ENCODE measurements around the gene KRTAP9-8.
"Not testable (repeated sequence)": the region's sequence is repeated elsewhere in the genome, so short reads cannot be mapped to it uniquely, and the experiment has no call there.

Gene KRTAP9-8, protein sequence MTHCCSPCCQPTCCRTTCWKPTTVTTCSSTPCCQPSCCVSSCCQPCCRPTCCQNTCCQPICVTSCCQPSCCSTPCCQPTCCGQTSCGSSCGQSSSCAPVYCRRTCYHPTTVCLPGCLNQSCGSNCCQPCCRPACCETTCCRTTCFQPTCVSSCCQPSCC

DNA sequence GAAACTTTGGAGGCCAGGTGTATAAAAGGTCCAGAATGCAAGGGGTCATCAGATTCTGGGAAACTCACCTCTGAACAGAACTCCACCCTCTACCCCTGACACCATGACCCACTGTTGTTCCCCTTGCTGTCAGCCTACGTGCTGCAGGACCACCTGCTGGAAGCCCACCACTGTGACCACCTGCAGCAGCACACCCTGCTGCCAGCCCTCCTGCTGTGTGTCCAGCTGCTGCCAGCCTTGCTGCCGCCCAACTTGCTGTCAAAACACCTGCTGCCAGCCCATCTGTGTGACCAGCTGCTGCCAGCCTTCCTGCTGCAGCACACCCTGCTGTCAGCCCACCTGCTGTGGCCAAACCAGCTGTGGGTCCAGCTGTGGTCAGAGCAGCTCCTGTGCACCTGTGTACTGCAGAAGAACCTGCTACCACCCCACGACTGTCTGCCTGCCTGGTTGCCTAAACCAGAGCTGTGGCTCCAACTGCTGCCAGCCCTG lies at the start of gene KRTAP9-8:
Gene KRTAP9-8 (plus strand): TSS at position 51 of the 489 bp plus-strand sequence. CDS start 53 bp downstream, at position 104.
- H3K9me3 ChIP-seq; H3K4me1 ChIP-seq; intact Hi-C loops (cut with DNase I; ENCODE audit: low total_unique reads); H3K4me3 ChIP-seq; DNase-seq; H3K36me3 ChIP-seq; H3K27me3 ChIP-seq; H3K27ac ChIP-seq: not testable (repeated sequence)

DNA sequence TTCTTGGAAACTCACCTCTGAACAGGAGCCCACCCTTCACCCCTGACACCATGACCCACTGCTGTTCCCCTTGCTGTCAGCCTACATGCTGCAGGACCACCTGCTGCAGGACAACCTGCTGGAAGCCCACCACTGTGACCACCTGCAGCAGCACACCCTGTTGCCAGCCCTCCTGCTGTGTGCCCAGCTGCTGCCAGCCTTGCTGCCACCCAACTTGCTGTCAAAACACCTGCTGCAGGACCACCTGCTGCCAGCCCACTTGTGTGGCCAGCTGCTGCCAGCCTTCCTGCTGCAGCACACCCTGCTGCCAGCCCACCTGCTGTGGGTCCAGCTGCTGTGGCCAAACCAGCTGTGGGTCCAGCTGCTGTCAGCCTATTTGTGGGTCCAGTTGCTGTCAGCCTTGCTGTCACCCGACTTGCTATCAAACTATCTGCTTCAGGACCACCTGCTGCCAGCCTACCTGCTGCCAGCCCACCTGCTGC lies 47.9 kb upstream of the KRTAP9-8 start, which contains the start of gene KRTAP9-1:
Gene KRTAP9-1 (plus strand): TSS at position 51 of the 482 bp plus-strand sequence. CDS start 0 bp downstream, at position 51.
- intact Hi-C loops (cut with DNase I; ENCODE audit: low total_unique reads); H3K36me3 ChIP-seq; H3K27ac ChIP-seq; H3K4me3 ChIP-seq; H3K9me3 ChIP-seq; DNase-seq; H3K4me1 ChIP-seq: not testable (repeated sequence)
- H3K27me3 ChIP-seq: peaks cover 0 to 17% of the 10 kb centered on the region in 2 donors

DNA sequence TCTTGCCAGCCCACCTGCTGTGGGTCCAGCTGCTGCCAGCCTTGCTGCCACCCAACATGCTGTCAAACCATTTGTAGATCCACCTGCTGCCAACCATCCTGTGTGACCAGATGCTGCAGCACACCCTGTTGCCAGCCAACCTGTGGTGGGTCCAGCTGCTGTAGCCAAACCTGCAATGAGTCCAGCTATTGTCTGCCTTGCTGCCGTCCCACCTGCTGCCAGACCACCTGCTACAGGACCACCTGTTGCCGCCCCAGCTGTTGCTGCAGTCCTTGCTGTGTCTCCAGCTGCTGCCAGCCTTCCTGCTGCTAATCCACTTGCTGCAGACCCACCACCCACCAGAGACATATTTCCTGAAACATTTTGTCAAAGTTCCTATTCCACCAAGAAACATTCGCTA lies 47.5 kb upstream of the KRTAP9-8 start:
- H3K27ac ChIP-seq: no peak overlapping the region
- no peak for DNase-seq
- no peak overlapping the region for H3K4me3 ChIP-seq
- intact Hi-C loops (cut with DNase I; ENCODE audit: low total_unique reads): no loop called here
- TF ChIP-seq, protein P1, sequence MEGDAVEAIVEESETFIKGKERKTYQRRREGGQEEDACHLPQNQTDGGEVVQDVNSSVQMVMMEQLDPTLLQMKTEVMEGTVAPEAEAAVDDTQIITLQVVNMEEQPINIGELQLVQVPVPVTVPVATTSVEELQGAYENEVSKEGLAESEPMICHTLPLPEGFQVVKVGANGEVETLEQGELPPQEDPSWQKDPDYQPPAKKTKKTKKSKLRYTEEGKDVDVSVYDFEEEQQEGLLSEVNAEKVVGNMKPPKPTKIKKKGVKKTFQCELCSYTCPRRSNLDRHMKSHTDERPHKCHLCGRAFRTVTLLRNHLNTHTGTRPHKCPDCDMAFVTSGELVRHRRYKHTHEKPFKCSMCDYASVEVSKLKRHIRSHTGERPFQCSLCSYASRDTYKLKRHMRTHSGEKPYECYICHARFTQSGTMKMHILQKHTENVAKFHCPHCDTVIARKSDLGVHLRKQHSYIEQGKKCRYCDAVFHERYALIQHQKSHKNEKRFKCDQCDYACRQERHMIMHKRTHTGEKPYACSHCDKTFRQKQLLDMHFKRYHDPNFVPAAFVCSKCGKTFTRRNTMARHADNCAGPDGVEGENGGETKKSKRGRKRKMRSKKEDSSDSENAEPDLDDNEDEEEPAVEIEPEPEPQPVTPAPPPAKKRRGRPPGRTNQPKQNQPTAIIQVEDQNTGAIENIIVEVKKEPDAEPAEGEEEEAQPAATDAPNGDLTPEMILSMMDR (IDR thresholded peaks at IDR 0.05): no peak
- H3K4me1 ChIP-seq: no peaks in the 10 kb centered on the region
- peaks cover 0 to 17% of the 10 kb centered on the region in 2 donors for H3K27me3 ChIP-seq
- H3K36me3 ChIP-seq: no peaks in the 10 kb centered on the region
- H3K9me3 ChIP-seq: no peaks in the 10 kb centered on the region

DNA sequence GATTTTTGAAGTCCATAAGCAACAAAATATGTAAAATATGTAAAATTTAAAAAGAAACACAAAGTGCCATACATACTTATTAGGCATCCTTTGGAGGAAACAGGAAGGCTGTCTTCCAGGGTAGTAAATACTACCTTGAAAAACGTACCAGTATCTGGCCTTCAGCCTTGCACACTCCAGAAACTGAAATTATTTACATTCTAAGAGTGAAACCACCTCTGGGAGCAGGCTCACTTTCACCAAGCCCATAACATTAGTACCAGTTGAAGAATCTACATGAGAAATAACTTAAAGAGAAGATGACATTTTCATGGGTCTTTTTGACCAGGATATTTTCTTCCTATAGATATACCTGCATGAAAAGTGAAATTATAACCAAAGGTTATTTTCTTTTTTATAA lies 41.7 kb upstream of the KRTAP9-8 start:
- no peak for DNase-seq
- Histone ChIP-seq H3K36me3 (no peaks in the 10 kb centered on the region), H3K4me3 (no peak overlapping the region), H3K27ac (no peak overlapping the region), H3K4me1 (no peaks in the 10 kb centered on the region), H3K27me3 (no peaks in the 10 kb centered on the region), H3K9me3 (no peaks in the 10 kb centered on the region)
- intact Hi-C loops (cut with DNase I; ENCODE audit: low total_unique reads): no loop called here
- TF ChIP-seq, protein P1 (IDR thresholded peaks at IDR 0.05): no peak

DNA sequence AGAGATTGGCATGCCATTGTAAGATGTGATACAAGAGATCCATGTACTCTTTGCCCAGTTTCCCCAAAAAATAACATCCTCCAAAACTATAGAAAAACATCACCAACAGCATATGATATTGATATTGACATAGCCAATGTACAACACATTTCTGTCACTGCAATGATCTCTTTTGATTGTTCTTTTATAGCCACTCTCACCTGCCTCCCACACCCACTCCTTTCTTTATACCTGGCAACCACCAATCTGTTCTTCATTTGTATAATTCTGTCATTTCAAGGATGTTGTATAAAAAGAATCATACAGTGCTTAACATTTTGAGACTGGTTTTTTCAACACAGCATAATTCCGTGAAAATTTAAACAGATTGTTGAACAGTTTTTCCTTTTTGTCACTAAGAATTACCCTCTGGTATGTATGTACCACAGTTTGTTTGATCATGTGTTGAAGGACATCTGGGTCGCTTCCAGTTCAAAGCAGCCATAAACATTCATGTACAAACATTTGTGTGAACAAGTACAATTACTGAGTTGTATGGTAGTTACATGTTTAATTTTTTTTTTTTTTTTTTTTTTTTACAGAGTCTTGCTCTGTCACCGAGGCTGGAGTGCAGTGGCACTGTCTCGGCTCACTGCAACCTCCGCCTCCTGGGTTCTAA lies 38.2 kb upstream of the KRTAP9-8 start:
- Histone ChIP-seq H3K9me3 (no peaks in the 10 kb centered on the region), H3K4me1 (no peaks in the 10 kb centered on the region), H3K27me3 (no peaks in the 10 kb centered on the region), H3K36me3 (no peaks in the 10 kb centered on the region), H3K4me3 (no peak overlapping the region), H3K27ac (no peak overlapping the region)
- TF ChIP-seq, protein P1 (IDR thresholded peaks at IDR 0.05): no peak
- intact Hi-C loops (cut with DNase I; ENCODE audit: low total_unique reads): no loop called here
- DNase-seq: no peak

DNA sequence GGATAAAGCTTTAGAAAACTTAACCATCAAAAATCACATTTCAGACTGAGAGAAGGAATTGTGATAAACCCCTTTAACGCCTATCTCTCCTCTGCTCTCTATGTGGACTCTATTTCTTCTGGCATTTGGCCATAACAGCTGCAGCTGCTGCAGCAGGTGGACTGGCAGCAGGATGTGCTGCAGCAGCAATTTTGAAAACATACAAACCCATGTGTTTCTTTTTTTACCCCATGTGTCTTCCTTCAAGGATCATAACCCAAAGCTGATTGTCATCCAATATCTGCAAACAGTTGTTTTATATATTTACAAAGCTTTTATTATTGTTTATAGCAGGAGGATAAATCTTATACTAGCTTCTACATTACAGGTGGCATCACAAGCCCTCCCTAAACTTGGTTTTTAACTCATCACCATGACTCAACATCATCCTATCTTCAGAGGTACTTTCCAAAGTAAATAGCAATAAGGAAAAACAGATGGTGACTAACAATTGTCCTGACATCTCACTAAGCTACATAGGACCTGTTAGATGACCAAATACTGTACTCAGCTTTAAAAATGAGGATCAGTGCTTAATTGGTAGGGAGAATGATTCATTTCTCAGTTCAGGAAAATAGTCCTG lies 25.8 kb upstream of the KRTAP9-8 start:
- Histone ChIP-seq H3K9me3 (peaks cover 0 to 7% (median 0%) of the 10 kb centered on the region in 3 donors), H3K36me3 (no peaks in the 10 kb centered on the region), H3K27me3 (peaks cover 0 to 17% of the 10 kb centered on the region in 2 donors), H3K4me3 (no peak overlapping the region), H3K27ac (no peak overlapping the region), H3K4me1 (no peaks in the 10 kb centered on the region)
- TF ChIP-seq, protein P1 (IDR thresholded peaks at IDR 0.05): no peak
- intact Hi-C loops (cut with DNase I; ENCODE audit: low total_unique reads): no loop called here
- no peak for DNase-seq
